GM10248 (cell line): ENCODE data around the gene WTAP.

ENCODE experiments used
- CTCF ChIA-PET: fragments of 300-600 bp; sonication (Branson Sonifier 250); formaldehyde crosslinking; extraction: SDS; loops from one replicate; lab custom pipeline; 2021; ENCODE audit warnings: antibody characterized with exemption; lab: Yijun Ruan, JAX
- POLR2A ChIA-PET: fragments of 350-650 bp; sonication (Branson Sonifier 250); formaldehyde crosslinking; extraction: SDS; loops from one replicate; lab custom pipeline; 2020; ENCODE audit warnings: antibody characterized with exemption; lab: Yijun Ruan, JAX
- DNase-seq: peaks from one replicate; pipeline ENCODE4 v3.0.0; 2012; ENCODE audit errors: extremely low spot score
- TF ChIP-seq, protein P1 (sequence below): IDR thresholded peaks from 2 replicates; pipeline ENCODE4 v1.5.1; 2012; ENCODE audit warnings: mild to moderate bottlenecking, low read depth; ENCODE audit errors: extremely low read depth, missing control alignments, control extremely low read depth

WTAP gene

DNA sequence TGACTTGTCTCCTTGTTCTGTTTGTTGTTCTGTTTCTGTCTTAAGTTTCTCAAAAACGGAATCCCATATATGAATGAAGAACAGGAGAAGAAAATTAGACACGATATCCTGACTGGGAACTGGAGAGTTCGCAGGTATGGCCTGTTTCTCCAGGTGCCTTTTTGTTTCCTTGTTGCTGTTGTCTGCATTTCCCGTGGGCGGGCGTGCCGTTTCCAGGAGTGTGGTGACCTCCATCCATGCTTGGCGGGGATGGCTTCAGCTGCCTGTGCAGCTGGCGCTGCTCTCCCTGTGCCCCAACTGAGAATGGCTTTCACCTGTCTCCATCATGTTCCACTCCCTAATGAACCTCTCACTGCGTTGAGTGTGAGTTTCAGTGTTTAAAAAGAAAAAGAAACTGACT is 77.2 kb downstream of the WTAP start:
- CTCF ChIA-PET: interaction anchor here (1.5 kb wide), 1 partner anchor 14 kb away, joined by 6 read pairs; the partner anchor contains the start of gene MRPL18
- no peak for DNase-seq
- TF ChIP-seq, protein P1, sequence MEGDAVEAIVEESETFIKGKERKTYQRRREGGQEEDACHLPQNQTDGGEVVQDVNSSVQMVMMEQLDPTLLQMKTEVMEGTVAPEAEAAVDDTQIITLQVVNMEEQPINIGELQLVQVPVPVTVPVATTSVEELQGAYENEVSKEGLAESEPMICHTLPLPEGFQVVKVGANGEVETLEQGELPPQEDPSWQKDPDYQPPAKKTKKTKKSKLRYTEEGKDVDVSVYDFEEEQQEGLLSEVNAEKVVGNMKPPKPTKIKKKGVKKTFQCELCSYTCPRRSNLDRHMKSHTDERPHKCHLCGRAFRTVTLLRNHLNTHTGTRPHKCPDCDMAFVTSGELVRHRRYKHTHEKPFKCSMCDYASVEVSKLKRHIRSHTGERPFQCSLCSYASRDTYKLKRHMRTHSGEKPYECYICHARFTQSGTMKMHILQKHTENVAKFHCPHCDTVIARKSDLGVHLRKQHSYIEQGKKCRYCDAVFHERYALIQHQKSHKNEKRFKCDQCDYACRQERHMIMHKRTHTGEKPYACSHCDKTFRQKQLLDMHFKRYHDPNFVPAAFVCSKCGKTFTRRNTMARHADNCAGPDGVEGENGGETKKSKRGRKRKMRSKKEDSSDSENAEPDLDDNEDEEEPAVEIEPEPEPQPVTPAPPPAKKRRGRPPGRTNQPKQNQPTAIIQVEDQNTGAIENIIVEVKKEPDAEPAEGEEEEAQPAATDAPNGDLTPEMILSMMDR: no peak
- POLR2A ChIA-PET: no interaction called here

DNA sequence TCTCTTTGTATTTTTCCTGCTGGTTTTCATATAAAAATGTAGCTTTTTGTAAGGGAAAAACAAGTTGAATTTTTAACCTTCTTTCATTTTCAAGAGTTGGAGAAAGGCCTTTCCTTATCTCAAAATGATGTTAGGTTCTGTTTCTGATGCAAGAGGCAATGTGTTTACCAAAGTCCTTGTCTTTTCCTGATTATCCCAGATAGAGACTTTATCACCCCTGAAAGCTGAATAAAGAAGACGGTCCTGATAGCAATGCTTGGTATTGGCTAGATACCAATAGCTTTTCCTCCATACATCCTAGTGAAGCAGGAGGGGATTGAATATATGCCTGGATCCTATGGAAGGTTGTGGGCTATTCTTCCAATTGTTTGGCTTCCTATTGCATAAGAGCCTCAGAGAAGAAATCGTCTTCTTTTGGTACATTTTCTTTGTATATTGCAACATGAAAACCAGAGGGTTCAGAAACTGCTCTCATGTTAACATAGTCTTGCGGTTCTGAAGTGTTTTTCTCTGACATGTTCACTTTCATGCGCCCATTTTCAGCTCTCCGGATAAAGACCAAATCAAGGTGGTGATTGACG is 78.2 kb downstream of the WTAP start:
- ChIA-PET POLR2A (no interaction called here), CTCF (interaction anchor here (0.9 to 1.5 kb wide), 3 partner anchors 9 to 24 kb away, joined by 3 to 6 read pairs (median 3); partner anchors contain the start of gene MRPL18)
- DNase-seq: no peak
- TF ChIP-seq, protein P1: no peak
